ENCODE measurements around the gene MORN5.

Gene MORN5

DNA sequence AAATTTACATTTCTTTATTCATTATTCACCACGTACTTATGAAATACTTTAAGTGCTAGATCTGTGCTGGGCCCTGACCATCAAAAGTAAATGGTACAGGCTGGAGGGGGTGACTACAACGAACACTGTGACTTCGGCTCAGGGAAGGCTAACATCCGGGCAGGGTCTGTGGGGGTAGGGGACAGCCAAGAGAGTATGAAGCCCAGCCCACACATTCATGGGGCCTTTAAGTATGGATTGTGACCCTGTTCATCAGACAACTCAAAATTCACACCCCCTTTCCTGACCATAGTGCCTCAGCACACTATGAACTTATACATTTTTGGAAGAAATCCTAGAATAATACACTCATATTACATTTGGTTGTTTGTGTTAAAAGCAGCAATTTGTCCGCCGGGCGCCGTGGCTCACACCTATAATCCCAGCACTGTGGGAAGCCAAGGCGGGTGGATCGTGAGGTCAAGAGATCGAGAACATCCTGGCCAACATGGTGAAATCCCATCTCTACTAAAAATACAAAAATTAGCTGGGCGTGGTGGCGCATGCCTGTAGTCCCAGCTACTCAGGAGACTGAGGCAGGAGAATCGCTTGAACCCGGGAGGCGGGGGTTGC is 33.3 kb downstream of the MORN5 start:
- FAIRE-seq: no peak

DNA sequence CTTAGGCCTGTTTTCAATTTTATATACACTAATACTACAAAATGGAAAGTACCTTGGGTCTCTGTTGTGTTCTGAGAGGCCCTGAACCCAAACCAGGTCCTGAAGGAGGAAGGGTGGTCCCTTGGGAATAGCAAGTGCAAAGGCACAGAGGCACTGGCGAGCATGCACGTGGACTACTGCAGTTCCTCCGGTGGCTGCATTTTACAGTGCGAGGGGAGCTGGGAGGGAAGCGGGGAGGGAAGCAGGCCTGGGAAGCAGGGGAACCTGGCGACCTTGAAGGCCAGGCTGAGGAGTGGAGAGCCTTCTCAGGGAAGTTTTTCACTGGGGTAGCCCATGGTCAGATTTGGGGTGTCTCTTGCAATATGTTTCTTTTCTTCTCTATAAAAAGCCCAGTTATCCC is 33.9 kb downstream of the MORN5 start:
- no peak for FAIRE-seq

DNA sequence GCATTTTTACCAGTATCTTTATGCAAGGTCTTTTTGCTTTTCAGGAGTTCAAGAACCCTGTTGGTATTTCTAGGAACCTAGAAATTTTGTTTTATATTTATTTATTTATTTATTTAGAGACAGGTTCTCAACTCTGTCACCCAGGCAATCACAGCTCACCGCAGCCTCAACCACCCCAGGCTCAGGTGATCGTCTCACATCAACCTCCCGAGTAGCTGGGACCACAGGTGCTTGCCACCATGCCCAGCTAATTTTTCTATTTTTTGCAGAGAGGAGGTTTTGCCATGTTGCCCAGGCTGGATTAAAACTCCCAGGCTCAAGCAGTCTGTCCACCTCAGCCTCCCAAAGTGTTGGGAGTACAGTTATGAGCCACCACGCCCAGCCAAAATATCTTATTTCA is 36.2 kb downstream of the MORN5 start:
- FAIRE-seq: no peak

DNA sequence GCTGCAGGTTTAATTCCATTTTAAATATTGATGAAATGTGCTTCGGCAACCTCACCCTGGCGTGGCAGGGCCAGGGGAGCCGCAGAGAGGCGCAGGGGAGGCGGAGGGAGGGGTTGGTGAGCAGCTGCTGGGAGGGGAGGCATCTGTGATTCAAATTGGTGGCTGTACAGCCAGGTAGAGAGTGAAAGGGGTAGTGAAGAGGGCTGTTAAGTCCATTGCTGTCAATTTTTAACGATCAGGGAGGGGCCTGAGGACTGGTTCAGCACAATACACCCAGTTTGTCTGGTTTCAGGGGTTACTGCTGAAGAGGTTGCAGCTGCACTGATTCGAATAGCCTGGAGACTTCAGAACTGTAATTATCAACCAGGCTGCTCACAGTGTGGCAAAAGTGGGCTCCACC is 37.7 kb downstream of the MORN5 start:
- FAIRE-seq: no peak

DNA sequence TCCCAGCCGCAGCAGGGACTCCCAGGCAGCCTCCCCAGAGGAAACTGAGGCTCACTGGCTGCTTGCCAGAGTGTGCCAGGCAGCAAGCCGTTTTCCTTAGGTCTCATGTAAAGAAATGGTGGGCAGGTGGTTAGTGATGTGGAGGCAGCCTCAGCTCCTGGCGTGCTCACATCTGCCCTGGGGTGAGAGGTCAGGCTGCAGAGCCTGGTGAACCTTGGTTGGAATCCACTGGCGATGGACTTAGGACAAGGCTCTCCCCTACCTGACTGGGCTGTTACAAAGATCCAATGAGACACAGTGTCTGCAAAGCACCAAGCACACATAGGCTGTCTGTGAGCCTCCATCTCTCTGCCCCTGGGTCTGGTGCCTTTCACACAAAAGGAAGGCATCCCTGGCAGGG is 38.2 kb downstream of the MORN5 start:
- FAIRE-seq: no peak

DNA sequence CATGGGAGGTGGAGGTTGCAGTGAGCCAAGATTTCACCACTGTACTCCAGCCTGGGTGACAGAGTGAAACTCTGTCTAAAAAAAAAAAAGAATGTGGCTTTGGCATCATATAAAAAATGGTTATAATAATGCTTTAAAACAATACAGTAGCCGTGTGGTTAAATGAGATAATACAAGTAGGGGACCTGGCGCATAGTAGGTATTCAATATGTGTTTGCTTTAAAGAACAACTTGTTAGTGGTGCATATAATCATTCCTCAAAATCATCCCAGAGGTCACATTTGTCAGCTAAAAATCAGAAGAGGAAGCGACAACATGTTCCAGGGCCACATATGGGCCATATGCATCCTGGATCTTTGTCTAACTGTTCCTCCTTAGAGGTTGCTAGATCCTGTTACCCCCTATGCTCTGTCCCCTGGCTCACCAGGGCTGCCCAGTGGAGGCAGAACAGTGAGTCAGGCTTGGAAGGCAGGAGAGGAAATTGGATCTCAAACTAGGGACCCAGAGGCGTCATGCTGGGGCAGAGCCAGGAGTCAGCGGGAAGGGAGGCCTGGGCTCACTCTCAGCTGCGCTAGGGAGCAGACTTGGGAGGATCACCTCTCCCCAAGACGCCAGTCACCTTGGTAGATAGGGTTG is 41.4 kb downstream of the MORN5 start:
- FAIRE-seq: no peak

DNA sequence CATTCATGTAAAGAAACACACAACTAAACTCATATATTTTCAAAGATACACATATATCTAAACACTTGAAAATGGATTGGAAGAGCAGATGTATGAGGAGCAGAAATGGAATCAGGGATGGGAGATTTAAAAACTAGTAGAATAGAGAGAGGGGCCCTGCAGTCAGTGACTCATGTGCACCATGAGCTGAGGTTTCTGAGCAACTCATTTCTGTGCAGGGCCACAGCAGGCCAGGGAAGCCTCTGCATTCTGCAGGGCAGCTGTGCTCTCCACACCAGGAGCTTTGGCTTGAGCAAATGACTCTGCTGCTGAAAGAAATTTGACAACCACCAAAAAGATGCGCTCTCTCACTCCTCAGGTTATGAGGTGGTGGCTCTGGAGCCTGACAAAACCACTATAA is 41.9 kb downstream of the MORN5 start:
- no peak for FAIRE-seq

DNA sequence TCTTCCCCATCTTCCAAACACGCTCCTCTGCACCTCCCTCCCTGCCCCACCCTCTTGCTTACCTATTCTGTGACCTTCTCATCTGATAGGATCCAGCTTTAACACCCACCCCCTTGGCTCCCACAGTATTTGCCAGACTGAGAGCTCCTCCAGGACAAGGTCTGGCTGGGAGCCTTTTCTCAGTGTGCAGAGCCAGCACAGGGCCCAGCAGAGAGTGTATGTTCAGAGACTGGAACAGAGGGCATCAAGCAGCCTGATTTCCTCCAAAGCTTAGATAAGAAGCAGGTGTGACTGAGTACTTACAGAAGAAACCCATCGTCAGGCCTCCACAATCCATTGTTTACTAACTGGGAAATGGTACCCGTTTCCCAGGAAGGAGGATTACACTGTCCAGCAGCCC is 42.4 kb downstream of the MORN5 start:
- FAIRE-seq: no peak

DNA sequence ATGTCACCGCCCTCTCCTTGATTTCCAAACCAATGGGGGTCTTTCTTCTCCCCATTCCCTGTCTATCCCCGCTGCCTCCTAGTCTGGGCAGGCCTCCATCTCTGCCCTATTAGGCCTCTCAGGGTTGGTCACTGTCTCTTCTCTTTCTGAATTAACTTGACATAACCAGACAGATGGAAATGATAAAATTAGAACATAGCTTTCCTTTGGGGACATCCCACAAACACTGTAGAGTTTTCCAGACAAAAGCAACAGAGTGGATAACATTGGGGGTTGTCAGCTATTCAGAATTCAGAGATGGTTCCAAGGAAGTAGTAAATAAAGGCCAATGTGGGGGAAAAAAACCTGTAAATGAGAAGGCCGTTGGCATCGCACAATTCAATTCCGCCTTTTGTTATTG is 44.3 kb downstream of the MORN5 start:
- FAIRE-seq: no peak

DNA sequence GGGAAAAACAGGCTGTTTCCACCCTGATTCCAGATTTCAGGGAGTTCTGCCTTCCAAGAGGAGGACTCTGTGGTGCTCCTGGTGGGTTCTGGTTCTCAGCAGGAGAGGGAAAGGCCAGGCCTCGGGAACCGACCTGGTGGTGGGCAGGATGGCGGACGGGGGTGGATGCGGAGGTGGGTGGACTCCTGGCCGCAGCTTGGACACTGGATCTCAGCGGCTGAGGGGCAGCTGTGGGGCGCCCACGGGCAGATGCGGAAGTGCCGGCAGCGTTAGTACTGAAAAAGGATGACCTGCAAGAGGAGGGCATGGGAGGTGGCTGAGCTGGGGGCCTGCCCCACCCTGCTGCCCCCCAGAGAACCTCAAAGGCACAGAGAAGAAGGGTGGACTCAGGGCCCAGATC is 44.8 kb downstream of the MORN5 start:
- no peak for FAIRE-seq

DNA sequence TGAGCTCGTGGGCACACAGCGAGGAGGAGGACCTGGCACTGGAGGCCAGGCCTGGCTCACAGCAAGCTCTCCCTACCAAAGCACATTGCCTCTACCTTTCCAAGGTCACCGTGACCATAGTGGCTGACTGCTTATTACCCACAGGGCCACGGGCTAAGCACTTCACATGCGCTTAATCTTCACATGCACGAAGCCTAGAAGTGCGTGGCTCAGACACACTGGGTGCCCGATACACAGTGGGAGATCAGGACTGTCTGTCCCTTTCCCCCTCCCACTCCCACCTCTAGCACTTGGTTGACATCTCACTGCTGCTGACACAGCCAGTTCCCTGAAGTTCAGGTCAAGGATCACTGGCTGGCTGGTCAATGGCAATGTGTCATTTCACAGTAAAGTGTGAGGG is 45.5 kb downstream of the MORN5 start:
- FAIRE-seq: no peak

DNA sequence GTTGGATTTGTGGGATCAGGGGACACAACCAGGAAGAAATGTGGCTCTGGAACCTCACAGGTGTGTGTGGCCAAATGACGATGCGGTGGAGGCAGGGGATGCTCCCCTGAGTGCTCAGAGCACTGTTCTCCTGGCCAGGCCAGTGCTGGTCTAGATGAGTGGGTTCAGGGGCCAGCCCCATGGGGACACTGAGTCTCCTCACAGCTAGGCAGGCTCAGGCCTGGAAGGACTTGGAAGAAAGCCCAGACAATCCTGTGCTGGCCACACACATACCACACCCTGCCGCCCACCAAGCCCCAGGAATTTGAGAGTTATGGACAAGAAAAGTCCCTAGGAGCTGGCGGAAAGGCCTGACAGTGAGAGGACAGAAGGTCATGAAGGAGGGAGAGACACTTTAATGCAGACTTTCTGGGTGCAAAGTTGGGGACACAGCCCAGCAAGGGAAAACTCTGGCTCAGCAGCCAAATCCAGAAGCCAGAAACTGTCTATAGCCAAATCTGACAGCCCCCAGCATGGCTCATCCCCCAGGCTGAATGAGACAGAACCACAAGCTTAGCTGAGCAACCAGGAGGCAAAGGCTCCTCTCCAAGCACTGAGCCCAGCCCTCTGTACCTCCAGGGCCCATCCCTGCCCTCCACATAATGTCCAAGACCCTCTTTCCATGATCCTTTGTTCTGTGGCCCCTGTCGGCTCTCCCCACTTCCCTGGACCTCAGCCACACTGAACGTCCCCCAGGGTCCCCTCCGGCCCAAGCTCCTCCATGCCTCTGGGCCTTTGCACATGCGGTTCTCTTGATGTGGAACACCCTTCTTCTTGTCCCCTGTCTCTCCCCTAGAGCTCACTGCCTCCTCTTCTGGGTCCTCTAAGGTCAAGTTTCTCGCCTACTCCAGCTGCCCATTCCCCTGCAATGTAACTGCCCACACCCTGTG is 46.7 kb downstream of the MORN5 start:
- no peak for FAIRE-seq

DNA sequence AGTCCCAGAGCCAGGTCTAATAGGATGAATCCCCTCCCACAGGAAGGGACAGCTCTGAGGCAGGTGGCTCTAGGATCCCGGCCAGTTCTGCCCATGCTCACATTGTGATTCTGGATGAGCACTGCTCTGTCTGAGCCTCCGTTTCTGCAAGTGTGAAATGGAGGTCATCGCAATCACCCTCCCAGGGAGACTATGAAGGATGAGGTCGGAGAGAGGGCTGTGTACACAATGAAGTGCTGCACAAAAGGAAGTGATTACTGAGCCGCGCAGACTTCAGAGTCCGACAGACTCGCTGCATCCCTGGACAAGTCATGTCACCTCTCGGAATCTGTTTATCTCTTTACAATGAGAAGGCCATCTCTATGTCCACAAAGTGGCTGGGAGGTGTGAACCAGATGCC is 47.4 kb downstream of the MORN5 start:
- no peak for FAIRE-seq

DNA sequence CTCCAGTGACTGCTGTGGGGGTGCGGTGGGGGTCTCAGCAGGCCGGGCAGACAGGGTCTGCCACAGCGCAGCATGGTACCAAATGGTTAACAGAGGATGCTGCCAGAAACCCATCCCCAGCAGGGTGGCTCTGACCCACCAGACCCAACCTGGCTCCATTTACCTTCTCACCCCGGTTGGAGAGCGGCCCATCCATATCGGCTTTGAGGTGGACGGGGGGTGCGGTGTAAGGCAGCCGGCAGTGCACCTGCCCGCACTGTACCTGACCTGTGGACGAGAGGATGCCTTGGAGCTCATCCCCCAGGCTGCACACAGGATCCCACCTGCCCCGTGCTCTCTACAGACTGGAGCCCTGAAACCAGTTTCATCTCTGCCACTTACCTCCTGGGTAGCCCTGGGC is 49.7 kb downstream of the MORN5 start:
- FAIRE-seq: no peak

DNA sequence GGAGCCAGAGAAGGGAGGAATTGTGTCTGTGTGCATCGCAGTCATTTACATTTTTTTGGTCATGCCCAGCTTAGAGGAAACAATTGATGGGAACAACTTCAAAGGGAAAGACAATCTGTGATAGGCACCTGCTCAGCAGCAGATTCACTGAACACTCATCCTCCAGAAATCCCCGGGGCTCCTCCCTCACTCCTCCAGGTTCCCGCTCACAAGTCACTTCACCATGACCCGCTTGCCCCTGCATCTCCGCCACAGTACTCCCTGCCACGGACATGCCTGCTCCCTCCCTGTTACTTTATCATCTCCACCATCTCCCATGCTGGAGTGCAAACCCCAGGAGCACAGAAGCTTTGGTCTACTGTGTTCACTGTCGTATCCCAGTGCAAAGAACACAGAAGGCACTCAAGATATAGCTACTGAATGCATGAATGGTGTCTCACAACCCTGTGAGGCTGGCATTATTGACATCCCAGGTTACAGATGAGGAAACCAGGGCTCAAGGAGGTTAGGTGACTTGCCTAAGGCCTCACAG is 52.8 kb downstream of the MORN5 start:
- FAIRE-seq: no peak

DNA sequence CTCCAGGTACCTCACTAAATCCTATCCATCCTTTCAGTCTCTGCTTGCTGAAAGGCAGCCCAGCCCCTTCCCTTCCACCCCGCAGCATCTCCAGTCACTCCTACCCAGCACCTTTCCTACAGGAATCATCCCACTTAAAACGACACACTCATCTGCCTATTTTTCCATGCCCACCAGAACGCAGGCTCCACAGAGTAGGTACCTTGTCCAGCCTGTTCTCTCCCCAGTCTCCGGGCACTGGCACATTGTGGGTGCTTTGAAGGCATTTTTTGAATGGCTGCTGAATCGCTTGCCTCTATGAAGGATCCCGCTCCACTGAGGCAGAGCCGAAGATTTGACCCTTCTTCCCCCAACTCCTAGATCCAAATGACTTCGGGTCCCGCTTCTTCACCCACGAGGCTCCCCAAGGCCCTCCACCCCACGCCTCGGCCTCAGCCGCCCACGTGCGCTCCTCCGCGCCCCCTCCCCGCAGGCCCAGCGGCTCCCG is 53.4 kb downstream of the MORN5 start:
- FAIRE-seq: no peak

DNA sequence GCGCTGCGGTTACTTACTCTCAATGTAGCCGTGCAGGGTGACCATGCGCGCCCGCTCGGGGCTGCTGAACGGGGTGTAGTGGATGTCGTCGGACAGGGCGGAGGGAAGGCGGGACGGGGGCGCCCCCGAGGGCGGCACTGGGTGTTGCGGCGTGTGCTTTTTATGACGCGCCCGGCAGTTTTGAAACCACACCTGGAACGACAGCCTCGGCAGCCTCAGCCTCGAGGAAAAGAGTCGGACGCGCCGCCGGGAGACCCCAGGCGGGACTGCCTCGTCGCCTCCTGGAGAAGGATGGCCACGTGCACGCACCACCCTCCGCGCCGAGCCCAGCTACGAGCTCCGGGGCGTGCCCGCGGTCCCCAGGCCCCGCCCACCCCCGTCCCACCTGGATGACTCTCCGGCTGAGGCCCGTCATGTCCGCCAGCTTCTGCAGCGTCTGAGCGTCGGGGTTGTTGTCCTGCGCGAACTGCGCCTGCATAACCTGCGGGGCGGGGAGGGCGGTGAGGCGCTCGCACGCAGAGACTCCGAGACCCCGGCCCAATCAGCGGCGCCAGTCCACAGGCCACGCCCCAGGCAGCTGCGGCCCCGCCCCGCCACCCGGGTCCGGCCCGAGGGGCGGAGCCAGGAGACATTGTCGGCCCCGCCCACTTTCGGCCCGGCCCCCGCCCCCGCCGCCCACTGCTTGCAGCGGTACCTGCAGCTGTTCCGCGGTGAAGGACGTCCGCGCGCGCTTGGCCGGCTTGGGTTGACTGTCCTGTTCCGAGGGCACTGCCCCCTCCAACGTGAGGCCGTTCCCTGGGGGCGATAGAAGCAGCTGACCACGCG is 54.1 kb downstream of the MORN5 start:
- no peak for FAIRE-seq

DNA sequence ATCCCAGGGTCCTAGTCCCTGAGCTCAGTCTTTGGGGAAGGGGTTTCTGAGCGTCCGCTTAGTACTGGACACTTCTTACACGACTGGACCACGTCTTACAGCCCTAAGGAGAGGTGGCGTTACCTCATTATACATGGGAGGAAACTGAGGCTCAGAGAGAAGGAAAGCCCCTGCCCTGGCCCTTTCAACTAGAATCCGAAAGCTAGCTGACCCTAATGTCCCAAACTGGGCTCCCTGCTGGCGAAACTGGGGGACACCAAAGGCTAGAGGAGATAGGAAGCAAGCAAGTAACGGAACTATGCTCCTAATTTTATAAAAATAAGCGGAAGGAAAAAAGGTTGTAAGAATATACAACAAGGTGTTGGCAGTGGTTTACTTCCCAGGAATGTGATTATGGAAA is 54.8 kb downstream of the MORN5 start:
- FAIRE-seq: no peak

DNA sequence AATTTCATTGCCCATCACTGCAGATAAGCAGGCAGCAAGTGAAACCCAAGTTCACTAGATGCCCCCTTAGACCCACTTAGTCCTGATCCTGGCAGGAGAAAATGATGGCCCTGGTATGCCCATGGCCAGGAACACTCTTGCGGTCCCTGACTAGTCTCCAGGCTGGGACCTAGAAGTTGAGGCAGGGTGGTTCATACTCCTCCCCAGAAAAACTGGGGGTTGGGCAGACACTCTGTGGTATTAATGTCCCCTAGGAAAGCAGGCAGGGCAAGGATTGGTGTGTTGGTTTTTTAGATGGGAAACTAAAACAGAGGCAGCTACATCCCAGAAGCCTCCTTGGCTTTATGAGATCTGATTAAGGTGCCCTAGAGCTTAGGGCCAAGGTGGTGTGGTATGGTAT is 56.0 kb downstream of the MORN5 start:
- no peak for FAIRE-seq

DNA sequence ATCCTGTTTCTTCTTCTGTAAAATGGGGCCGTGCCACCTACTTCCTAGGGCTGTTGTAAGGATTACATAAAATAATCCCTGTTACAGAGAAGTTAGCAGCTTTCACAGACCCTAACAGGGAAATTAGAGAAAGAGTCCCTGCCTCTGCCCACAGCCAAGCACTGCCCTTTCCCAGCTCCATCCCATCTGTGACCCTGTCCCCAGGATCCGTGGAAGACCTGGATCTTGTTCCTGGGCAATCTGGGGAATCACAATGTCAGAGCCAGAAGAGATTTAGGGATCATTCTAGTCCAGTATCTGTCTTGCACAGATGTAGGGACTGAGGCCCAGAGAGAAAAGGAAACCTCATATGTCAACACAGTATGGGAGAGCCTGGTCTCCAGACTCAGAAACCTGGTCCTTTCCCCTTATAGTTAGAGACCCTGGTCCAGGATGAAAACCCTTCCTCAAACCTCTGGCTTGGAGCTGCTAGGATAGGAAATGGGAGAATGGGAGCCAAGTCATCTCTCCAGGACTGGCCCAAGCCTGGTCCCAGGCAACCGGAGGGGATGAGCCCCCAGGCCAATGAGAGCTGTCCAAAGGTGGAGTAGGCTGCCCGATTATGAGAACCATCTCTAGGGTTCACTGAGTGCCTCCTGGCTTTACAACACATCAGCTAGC is 56.6 kb downstream of the MORN5 start:
- no peak for FAIRE-seq

DNA sequence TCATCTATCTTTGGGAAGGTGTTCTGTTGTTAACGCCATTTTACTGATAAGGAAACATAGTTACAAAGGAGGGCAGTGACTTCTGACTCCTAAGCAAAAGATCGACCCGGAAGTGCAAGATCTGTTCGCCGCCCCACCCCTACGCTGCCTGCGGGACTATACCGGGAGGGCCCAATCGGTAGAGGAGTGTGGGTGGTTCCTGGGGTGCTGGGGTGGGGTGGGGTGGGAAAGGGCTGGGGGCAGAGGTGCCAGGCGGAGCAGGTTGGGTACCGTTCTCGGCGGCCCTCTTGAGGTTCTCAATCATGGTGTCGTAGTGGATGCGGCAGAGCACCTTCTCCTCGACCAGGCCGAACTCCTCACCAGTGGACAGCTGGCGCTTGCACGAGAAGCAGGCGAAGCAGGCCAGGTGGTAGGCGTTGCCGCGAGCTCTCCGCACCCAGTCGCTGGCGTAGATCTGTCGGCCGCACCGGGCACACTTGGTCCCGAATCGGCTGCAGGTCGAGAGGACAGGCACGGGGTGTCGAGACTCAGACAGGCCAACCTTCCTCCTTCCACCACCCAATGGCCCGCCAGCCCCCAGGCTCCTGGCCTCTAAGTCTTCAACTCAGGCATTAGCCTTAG is 57.2 kb downstream of the MORN5 start:
- no peak for FAIRE-seq

DNA sequence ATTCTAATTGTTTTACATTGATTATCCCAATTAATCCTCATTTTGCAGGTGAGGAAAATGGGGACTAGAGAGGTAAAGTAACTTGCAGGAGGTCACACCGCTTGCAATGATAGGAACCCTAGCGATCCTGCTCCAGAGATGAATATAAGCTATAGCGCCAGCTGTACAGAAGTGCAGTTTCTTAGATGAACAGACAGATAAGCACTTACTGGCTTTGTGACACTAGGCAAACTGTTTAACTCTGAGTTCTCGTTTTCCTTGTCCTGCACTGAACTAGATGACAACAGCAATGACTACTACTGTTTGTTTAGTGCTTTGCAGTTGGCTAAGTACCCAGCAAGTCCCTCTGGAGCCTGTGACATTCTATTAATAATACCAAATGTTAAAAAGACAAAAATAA is 57.9 kb downstream of the MORN5 start:
- FAIRE-seq: no peak

All from colon (tissue), 2 donors.